A673 (cell line): ENCODE measurements around the gene TMEM258.

Experiments used
- CTCF ChIP-seq: fragments of 300-800, 200-600 bp; sonication (generic); conservative IDR thresholded peaks from 2 replicates; pipeline ENCODE4 v1.5.1; 2017; ENCODE audit warnings: low read depth, mild to moderate bottlenecking, antibody characterized with exemption, low read length, moderate library complexity, mixed read lengths
- EZH2 ChIP-seq: fragments of 200-600 bp; sonication (generic); IDR thresholded peaks from 2 replicates; pipeline ENCODE4 v1.6.1; 2017; ENCODE audit warnings: borderline replicate concordance, low read depth, mild to moderate bottlenecking, mixed read lengths, antibody characterized with exemption, low read length; ENCODE audit not compliant: poor library complexity, severe bottlenecking

- TF ChIP-seq CTCF (no peak), EZH2 (no peak)
Observed at GRCh38 chr11:61793829-61794204, 1.4 kb upstream of the TMEM258 start.
